GM18873 (cell line): ENCODE measurements around the gene SNX30.
A peak's percentile ranks its signal among the peaks of the same experiment; 100 is the strongest.
"Not testable (repeated sequence)": the region's sequence is repeated elsewhere in the genome, so short reads cannot be mapped to it uniquely, and the experiment has no call there.

Source experiments
- ATAC-seq: cut with Tn5 transposase; IDR thresholded peaks from one replicate; pipeline ENCODE4 v1.9.1; 2021; ENCODE audit warnings: mild to moderate bottlenecking, moderate library complexity, moderate number of reproducible peaks; ENCODE audit not compliant: unreplicated experiment, low FRiP score

The SNX30 gene

DNA sequence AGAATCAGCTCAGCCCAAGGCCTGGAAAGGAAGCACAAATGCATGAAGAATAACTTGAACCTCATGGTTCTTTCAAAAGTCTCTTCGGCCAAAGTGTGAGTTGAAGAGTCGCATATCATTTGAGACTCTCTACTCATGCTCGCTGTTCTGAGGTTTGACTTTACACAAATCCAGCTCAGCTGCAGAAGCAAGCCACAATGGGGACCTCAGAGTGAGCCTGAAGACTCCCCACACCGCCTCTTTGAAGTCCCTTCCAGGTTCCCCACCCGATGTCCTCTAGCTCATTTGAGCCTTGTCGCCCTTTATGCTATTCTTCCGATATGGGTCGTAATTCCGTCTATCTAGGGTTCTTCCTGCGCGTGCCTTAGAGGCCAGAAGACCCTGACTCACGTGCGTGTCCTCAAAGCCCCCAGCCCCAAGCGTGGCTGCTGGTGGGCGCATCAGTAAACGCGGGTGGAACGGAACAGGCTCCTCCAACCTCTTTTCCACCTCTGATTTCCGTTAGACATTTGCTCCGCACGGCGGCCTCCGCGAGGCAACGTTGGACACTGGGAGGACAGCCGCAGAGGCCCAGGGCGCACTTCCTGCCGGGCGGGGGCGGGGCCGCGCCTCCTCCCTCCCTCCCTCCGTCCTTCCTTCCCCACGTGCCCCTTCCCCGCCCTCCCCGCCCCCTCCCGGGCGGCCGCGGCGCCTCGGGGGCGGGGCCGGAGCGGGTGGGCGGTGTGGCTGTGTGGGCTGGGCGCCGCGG is at the start of gene SNX30:
Gene SNX30 (plus strand): TSS at position 745 of the 748 bp plus-strand sequence. CDS start 242 bp downstream, outside the sequence.
- peak; percentile 67 for ATAC-seq

GRCh38 chr9:112703304-112703703 is 47.3 kb upstream of the SNX30 start:
- no peak for ATAC-seq

DNA sequence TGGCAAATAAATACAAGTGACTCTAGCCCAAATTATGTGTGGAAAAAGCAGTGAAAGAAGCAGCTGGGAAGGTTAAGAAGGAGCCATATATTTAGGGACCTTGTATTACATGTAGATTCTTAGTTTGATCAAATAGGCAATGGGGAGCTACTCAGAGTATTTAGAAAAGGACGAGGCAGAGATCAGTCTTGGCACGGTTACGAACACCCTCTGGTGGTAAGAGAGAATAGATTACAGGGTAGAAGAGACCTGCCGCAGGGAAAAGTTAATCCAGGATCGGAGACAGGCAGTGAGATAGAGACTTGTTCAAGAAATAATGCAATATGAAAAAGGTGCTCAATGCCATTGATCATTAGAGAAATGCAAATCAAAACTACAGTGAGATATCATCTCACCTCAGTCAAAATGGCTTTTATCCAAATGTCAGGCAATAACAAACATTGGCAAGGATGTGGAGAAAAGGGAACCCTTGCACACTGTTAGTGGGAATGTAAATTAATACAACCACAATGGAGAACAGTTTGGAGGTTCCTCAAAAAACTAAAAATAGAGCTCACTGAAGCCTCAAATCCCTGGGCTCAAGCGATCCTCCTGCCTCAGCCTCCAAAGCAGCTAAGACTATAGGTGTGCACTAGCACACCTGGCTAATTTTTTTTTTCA is 44.7 kb upstream of the SNX30 start:
- no peak for ATAC-seq

- ATAC-seq: no peak
Measured at GRCh38 chr9:112711050-112711689, 39.4 kb upstream of the SNX30 start.

DNA sequence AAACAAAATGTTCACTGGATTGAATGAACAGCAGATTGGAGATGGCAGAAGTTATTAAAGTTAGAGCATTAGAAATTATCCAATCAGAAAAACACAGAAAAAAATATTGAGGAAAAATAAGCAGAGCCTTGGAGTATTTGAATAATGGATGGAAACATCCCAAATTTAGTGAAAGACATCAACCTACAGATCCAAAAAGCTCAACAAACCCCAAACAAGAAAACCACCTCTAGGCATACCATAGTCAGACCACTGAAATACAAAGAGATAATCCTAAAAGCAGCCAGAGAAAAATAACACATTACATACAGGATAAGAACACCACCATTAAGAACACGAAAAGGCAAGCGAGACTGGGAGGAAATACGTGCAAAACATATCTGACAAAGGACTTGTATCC is 37.9 kb upstream of the SNX30 start:
- no peak for ATAC-seq

DNA sequence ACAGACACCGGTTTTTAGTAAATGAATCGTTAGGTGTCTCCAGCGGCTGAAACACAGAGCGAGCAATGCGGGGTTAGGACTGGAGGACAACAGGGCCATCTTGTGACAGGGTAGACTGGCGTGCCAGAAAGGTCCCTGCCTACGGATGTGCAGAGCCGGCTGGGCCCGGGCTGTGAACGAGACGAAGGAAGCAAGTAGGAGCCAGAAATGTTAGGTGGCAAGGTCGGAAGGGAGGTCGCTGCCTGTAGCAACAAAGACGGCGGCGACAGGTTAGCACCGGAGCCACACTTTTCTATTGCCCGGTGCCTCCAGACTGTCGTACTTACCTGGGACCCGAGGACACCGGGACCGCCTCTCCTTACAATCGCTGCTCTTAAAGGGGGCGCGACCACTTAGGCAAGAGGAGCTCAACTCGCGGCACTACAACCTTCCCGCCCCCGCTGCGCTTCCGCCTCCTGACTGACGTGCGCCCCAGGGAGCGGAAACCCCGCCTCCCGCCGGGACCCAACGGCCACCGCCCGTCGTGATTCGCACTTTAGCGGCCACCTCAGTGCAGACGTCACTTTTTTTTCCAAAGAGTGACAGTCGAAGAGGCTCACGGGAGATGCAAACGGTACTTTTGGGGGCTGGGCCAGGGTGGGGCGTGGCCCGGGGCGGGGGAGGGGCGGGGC is 32.8 kb upstream of the SNX30 start, which contains the start of gene INIP:
Gene INIP (minus strand): TSS at position 457 of the 671 bp plus-strand sequence. CDS start 1,632 bp downstream, outside the sequence.
- peak; percentile 86 for ATAC-seq

DNA sequence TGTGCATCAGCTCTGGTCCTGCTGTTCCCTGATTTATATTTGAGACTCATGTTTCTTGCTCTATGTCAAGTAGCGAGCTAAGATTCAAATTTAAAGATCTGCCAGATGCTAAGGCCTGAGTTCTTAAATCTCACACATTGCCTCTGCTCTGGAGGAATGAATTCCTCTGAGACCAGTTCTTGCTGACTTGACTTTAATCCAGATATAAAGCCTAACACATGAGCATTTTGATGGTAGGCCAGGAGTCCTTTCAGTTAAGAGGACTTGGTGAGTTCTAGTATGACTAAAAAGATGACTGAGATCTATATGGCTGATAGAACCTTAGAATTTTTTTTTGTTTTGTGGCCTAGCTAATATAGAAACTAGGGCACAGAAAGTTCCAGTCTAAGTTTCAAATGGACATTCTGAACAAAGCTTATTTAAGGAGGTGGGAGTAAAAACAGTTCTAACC is 31.3 kb upstream of the SNX30 start:
- no peak for ATAC-seq

DNA sequence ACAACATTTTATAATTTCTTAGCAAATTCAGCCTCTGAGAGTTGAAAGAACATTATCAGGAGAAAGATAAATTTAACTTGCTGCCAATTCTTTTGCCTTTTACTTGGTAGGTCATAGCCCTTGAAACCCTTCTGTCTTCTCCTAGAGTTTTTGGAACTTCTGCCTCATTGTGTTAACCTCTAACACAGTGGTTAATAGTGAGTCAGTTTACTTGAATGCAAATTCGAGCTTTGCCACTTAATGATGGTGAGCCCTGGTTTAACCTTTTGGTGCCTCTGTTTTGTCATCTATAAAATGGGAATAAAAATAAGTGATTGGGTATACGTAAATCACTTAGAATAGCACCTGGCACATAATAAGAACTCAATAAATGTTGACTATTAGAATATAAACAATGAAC is 30.9 kb upstream of the SNX30 start:
- ATAC-seq: no peak

GRCh38 chr9:112720113-112720780 is 30.3 kb upstream of the SNX30 start:
- ATAC-seq: no peak

GRCh38 chr9:112722749-112723148 is 27.8 kb upstream of the SNX30 start:
- ATAC-seq: not testable (repeated sequence)

- no peak for ATAC-seq
Measured at GRCh38 chr9:112725961-112726360, 24.6 kb upstream of the SNX30 start.

DNA sequence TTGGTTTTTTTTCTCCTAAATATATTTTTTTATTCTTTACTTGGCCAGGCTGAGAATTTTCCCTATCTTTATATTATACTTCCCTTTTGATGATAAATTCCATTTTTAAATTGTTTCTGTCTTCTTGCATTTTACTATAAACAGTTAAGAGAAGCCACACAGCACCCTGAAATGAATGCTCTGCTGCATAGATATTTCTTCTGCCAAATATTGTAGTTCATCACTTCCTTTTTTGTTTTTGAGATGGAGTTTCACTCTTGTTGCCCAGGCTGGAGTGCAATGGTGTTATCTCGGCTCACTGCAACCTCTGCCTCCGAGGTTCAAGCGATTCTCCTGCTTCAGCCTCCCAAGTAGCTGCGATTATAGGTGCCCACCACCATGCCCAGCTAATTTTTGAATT is 24.1 kb upstream of the SNX30 start:
- ATAC-seq: no peak

GRCh38 chr9:112728401-112728800 is 22.2 kb upstream of the SNX30 start:
- ATAC-seq: no peak

- ATAC-seq: no peak
Measured at GRCh38 chr9:112731971-112732370, 18.6 kb upstream of the SNX30 start.

GRCh38 chr9:112734892-112735291 is 15.7 kb upstream of the SNX30 start:
- ATAC-seq: no peak

- no peak for ATAC-seq
Measured at GRCh38 chr9:112743216-112743836, 7.2 kb upstream of the SNX30 start.

- ATAC-seq: no peak
Measured at GRCh38 chr9:112744177-112744576, 6.4 kb upstream of the SNX30 start.

- ATAC-seq: no peak
Measured at GRCh38 chr9:112747094-112747493, 3.5 kb upstream of the SNX30 start.

GRCh38 chr9:112750764-112751055 is 150 bp downstream of the SNX30 start:
- ATAC-seq: peak; percentile 29
